Neural cell (in vitro differentiated cells): ENCODE measurements around the gene TPST1. TPM values are rescaled to one million over a fixed set of nuclear protein-coding genes. Genes with fewer than 3 reads are reported as not detected.

Source experiments
- H2AFZ ChIP-seq: fragments of 200-600, 300-800 bp; sonication (generic), shearing (Covaris generic); 2 replicates; pipeline ENCODE4 v1.6.0; 2014; ENCODE audit warnings: low read depth, mild to moderate bottlenecking, antibody characterized with exemption, low read length, moderate library complexity
- H3F3A ChIP-seq: fragments of 200-600 bp; shearing (Covaris generic); 2 replicates; pipeline ENCODE4 v1.6.1; 2016; ENCODE audit warnings: mild to moderate bottlenecking, moderate library complexity, mixed read lengths, antibody characterized with exemption, low read length; ENCODE audit not compliant: insufficient read depth, poor library complexity, severe bottlenecking
- H3K27ac ChIP-seq: fragments of 200-600, 300-800 bp; sonication (generic), shearing (Covaris generic); 2 replicates; pipeline ENCODE4 v1.5.1; 2014; ENCODE audit warnings: mild to moderate bottlenecking, low read length, moderate library complexity
- H3K27me3 ChIP-seq: fragments of 300-800, 200-600 bp; sonication (generic), shearing (Covaris generic); 2 replicates; pipeline ENCODE4 v1.6.0; 2014; ENCODE audit warnings: mild to moderate bottlenecking, low read depth, low read length, moderate library complexity; ENCODE audit not compliant: insufficient read depth
- H3K36me3 ChIP-seq: fragments of 300-800, 200-600 bp; sonication (generic), shearing (Covaris generic); 2 replicates; pipeline ENCODE4 v1.5.1; 2014; ENCODE audit warnings: mild to moderate bottlenecking, antibody characterized with exemption, low read length, moderate library complexity; ENCODE audit not compliant: insufficient read depth
- H3K4me2 ChIP-seq: fragments of 300-800, 200-600 bp; sonication (generic), shearing (Covaris generic); 2 replicates; pipeline ENCODE4 v1.6.0; 2014; ENCODE audit warnings: mild to moderate bottlenecking, low read length
- H3K4me3 ChIP-seq: fragments of 300-800, 200-600 bp; sonication (generic), shearing (Covaris generic); 2 replicates; pipeline ENCODE4 v1.5.1; 2014; ENCODE audit warnings: mild to moderate bottlenecking, low read length, moderate library complexity
- H3K79me2 ChIP-seq: fragments of 200-600 bp; shearing (Covaris generic); replicated peaks from 2 replicates; pipeline ENCODE4 v1.6.0; 2014; ENCODE audit warnings: mild to moderate bottlenecking, low read length, moderate library complexity; ENCODE audit not compliant: insufficient read depth
- H3K9ac ChIP-seq: fragments of 300-800, 200-600 bp; sonication (generic), shearing (Covaris generic); 2 replicates; pipeline ENCODE4 v1.6.1; 2016; ENCODE audit warnings: mild to moderate bottlenecking, low read length, mixed read lengths
- H3K9me2 ChIP-seq: fragments of 200-600 bp; shearing (Covaris generic); 2 replicates; pipeline ENCODE4 v1.6.1; 2016; ENCODE audit warnings: mild to moderate bottlenecking, low read length, mixed read lengths; ENCODE audit not compliant: insufficient read depth
- H3K9me3 ChIP-seq: fragments of 200-600, 300-800 bp; sonication (generic), shearing (Covaris generic); 2 replicates; pipeline ENCODE4 v1.6.1; 2016; ENCODE audit warnings: mild to moderate bottlenecking, mixed run types, low read length, moderate library complexity, mixed read lengths
- H4K20me1 ChIP-seq: fragments of 200-600 bp; shearing (Covaris generic); 2 replicates; pipeline ENCODE4 v1.6.1; 2016; ENCODE audit warnings: mild to moderate bottlenecking, mixed run types; ENCODE audit not compliant: insufficient read depth
- EP300 ChIP-seq: fragments of 450-650 bp; conservative IDR thresholded peaks from 2 replicates; pipeline ENCODE4 v1.6.1; 2014; ENCODE audit warnings: antibody characterized with exemption, mild to moderate bottlenecking, moderate library complexity; ENCODE audit not compliant: poor library complexity, severe bottlenecking
- EZH2 ChIP-seq: fragments of 200-600, 300-800 bp; shearing (Covaris generic), sonication (generic); IDR thresholded peaks from 2 replicates; pipeline ENCODE4 v1.6.1; 2014; ENCODE audit warnings: antibody characterized with exemption, low read length, borderline replicate concordance, mild to moderate bottlenecking; ENCODE audit not compliant: insufficient read depth, poor library complexity, severe bottlenecking
- MXI1 ChIP-seq: fragments of 450-650 bp; conservative IDR thresholded peaks from 2 replicates; pipeline ENCODE4 v1.6.1; 2014; ENCODE audit warnings: antibody characterized with exemption, mild to moderate bottlenecking; ENCODE audit not compliant: poor library complexity, severe bottlenecking
- POLR2AphosphoS5 ChIP-seq: IDR thresholded peaks from 2 replicates; pipeline ENCODE4 v1.6.1; 2012
- RAD21 ChIP-seq: fragments of 450-650 bp; conservative IDR thresholded peaks from 2 replicates; pipeline ENCODE4 v1.6.1; 2014; ENCODE audit warnings: antibody characterized with exemption, mild to moderate bottlenecking, moderate library complexity
- REST ChIP-seq: IDR thresholded peaks from 2 replicates; pipeline ENCODE4 v1.6.1; 2012; ENCODE audit warnings: borderline replicate concordance
- SMC3 ChIP-seq: fragments of 450-650 bp; conservative IDR thresholded peaks from 2 replicates; pipeline ENCODE4 v1.6.1; 2014; ENCODE audit warnings: antibody characterized with exemption, mild to moderate bottlenecking, moderate library complexity; ENCODE audit not compliant: poor library complexity
- TAF1 ChIP-seq: IDR thresholded peaks from 2 replicates; pipeline ENCODE4 v1.6.1; 2012; ENCODE audit warnings: low read depth
- polyA plus RNA-seq: library from polyadenylated mRNA; depleted of rRNA; stranded (reverse); fragments of >200 nt; gene quantifications from 2 replicates; pipeline ENCODE4 v1.2.3, GENCODE V29; 2014
- TF ChIP-seq, protein P1 (sequence below): fragments of 450-650 bp; IDR thresholded peaks from 2 replicates; pipeline ENCODE4 v1.5.1; 2014; ENCODE audit warnings: antibody characterized with exemption, mild to moderate bottlenecking, moderate library complexity; ENCODE audit not compliant: poor library complexity, severe bottlenecking

Gene TPST1
- polyA plus RNA-seq, 1 donor from 2014 or later = 58.5 TPM

DNA sequence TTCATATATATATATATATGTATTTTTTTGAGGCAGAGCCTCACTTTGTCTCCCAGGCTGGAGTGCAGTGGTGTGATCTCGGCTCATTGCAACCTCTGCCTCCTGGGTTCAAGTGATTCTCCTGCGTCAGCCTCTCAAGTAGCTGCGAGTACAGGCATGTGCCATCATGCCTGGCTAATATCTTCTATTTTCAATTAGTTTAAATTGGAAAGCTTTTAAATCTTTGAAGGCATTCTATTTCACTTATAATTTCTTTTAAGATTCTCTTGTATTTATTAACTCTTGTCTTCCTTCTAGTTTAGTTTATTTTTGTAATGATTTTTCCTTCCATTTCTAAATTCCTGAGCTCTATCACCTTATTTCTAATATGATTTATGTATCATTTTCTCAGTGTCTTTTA is 71.2 kb downstream of the TPST1 start:
- no peaks in the 10 kb centered on the region for H3K36me3 ChIP-seq
- TF ChIP-seq SMC3 (no peak), EZH2 (no peak), RAD21 (no peak), MXI1 (no peak), POLR2AphosphoS5 (no peak), REST (no peak), EP300 (no peak), TAF1 (no peak)
- TF ChIP-seq, protein P1, sequence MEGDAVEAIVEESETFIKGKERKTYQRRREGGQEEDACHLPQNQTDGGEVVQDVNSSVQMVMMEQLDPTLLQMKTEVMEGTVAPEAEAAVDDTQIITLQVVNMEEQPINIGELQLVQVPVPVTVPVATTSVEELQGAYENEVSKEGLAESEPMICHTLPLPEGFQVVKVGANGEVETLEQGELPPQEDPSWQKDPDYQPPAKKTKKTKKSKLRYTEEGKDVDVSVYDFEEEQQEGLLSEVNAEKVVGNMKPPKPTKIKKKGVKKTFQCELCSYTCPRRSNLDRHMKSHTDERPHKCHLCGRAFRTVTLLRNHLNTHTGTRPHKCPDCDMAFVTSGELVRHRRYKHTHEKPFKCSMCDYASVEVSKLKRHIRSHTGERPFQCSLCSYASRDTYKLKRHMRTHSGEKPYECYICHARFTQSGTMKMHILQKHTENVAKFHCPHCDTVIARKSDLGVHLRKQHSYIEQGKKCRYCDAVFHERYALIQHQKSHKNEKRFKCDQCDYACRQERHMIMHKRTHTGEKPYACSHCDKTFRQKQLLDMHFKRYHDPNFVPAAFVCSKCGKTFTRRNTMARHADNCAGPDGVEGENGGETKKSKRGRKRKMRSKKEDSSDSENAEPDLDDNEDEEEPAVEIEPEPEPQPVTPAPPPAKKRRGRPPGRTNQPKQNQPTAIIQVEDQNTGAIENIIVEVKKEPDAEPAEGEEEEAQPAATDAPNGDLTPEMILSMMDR = no peak
- no peaks in the 10 kb centered on the region for H3K9me2 ChIP-seq
- H3K79me2 ChIP-seq = peaks cover 5% of the 10 kb centered on the region
- no peak overlapping the region for H3K9ac ChIP-seq
- no peaks in the 10 kb centered on the region for H3F3A ChIP-seq
- no peak overlapping the region for H3K27ac ChIP-seq
- H4K20me1 ChIP-seq = no peaks in the 10 kb centered on the region
- H3K4me2 ChIP-seq = no peak overlapping the region
- H2AFZ ChIP-seq = no peak overlapping the region
- H3K4me3 ChIP-seq = no peak overlapping the region
- H3K9me3 ChIP-seq = no peaks in the 10 kb centered on the region
- no peaks in the 10 kb centered on the region for H3K27me3 ChIP-seq

DNA sequence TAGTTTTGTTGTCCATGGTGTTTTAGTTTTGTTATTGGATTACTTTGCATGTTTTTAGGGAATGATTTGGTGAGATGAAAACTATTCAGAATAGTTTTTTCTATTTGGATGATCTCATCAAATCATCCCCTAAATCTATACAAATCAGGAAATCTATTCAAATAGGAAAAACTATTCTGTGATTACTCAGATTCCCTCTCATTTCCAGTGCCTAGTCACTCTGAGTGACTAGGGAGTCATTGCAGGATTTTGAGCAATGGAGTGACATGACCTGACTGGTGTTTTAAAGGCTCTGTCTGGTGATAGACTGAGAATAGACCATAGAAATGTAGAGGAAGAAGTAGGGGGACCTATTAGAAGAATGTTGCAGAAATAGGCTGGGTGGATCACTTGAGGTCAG is 72.4 kb downstream of the TPST1 start:
- H4K20me1 ChIP-seq = no peaks in the 10 kb centered on the region
- no peaks in the 10 kb centered on the region for H3F3A ChIP-seq
- H2AFZ ChIP-seq = no peak overlapping the region
- no peaks in the 10 kb centered on the region for H3K36me3 ChIP-seq
- H3K27me3 ChIP-seq = no peaks in the 10 kb centered on the region
- H3K9me3 ChIP-seq = no peaks in the 10 kb centered on the region
- no peak overlapping the region for H3K4me2 ChIP-seq
- H3K4me3 ChIP-seq = no peak overlapping the region
- H3K27ac ChIP-seq = no peak overlapping the region
- TF ChIP-seq EZH2 (no peak), RAD21 (no peak), MXI1 (no peak), EP300 (no peak), SMC3 (no peak), TAF1 (no peak), POLR2AphosphoS5 (no peak), REST (no peak)
- TF ChIP-seq, protein P1 = no peak
- no peak overlapping the region for H3K9ac ChIP-seq
- H3K79me2 ChIP-seq = peaks cover 5% of the 10 kb centered on the region
- no peaks in the 10 kb centered on the region for H3K9me2 ChIP-seq
